A549 (cell line): Measurements from ENCODE around the gene IRF3. TPM values are rescaled to one million over a fixed set of nuclear protein-coding genes. Genes with fewer than 3 reads are reported as not detected.

Experiments
- ATAC-seq, 2 experiments: fragments of 200-7000 bp in 1 of 2; fragments of >200 bp in 1 of 2; cut with Nextera tagmentation in 1 of 2; cut with Tn5 transposase in 1 of 2; 3 replicates each; pipeline versions ENCODE4 v1.8.0 to v1.9.1; 2018 to 2020; ENCODE audit warnings: mild to moderate bottlenecking in 1 of 2, moderate library complexity in 1 of 2
- CTCF ChIA-PET: fragments of 300-600 bp; sonication (Branson Sonifier 250); formaldehyde crosslinking; extraction: SDS; loops from one replicate; lab custom pipeline; 2021; ENCODE audit warnings: antibody characterized with exemption, inconsistent platforms; lab: Yijun Ruan, JAX
- POLR2A ChIA-PET: fragments of 350-600 bp; formaldehyde crosslinking; extraction: SDS; loops from one replicate; lab custom pipeline; 2021; ENCODE audit warnings: antibody characterized with exemption, inconsistent platforms; lab: Yijun Ruan, JAX
- DNase-seq, 2 experiments: peaks; one replicate each; pipeline versions ENCODE4 v3.0.0 to v3.0.0-alpha.2; 2011 to 2016; ENCODE audit warnings: low read depth in 1 of 2, low spot score in 1 of 2
- FAIRE-seq: peaks from 2 replicates; lab custom pipeline; 2011; peaks lifted over from hg19 to GRCh38; lab: Jason Lieb, UNC
- H3K27ac ChIP-seq, 2 experiments: fragments of >200 bp; sonication (Bioruptor Twin); formaldehyde crosslinking; 3 replicates each; pipeline ENCODE4 v1.5.1; 2016 to 2017
- H3K4me1 ChIP-seq: fragments of >200 bp; sonication (Bioruptor Twin); formaldehyde crosslinking; 3 replicates; pipeline ENCODE4 v1.6.1; 2016
- H3K4me2 ChIP-seq: fragments of >200 bp; sonication (Bioruptor Twin); formaldehyde crosslinking; 3 replicates; pipeline ENCODE4 v1.6.1; 2016
- H3K4me3 ChIP-seq: fragments of >200 bp; sonication (Bioruptor Twin); formaldehyde crosslinking; 3 replicates; pipeline ENCODE4 v1.5.1; 2016
- H3K9me3 ChIP-seq: fragments of >200 bp; sonication (Bioruptor Twin); formaldehyde crosslinking; 3 replicates; pipeline ENCODE4 v1.6.1; 2016
- BHLHE40 ChIP-seq: IDR thresholded peaks from 2 replicates; pipeline ENCODE4 v1.6.1; 2012; ENCODE audit warnings: low read depth, low read length, inconsistent platforms
- CBX8 ChIP-seq: fragments of 200-600 bp; sonication (generic); IDR thresholded peaks from 2 replicates; pipeline ENCODE4 v1.6.1; 2016
- CHD4 ChIP-seq: fragments of 200-600 bp; sonication (generic); IDR thresholded peaks from 2 replicates; pipeline ENCODE4 v1.6.1; 2016; ENCODE audit warnings: antibody characterized with exemption, mild to moderate bottlenecking, borderline replicate concordance
- E2F6 ChIP-seq: IDR thresholded peaks from 2 replicates; pipeline ENCODE4 v1.6.1; 2012; ENCODE audit warnings: low read depth, borderline replicate concordance
- EHMT2 ChIP-seq: fragments of 200-600 bp; sonication (generic); IDR thresholded peaks from 2 replicates; pipeline ENCODE4 v1.6.1; 2016; ENCODE audit warnings: antibody characterized with exemption, low read depth, mild to moderate bottlenecking, moderate library complexity
- EP300 ChIP-seq, 2 experiments: fragments of >200 bp; sonication (Bioruptor Twin); formaldehyde crosslinking; IDR thresholded peaks; 2 replicates in 1 of 2; 3 replicates in 1 of 2; pipeline ENCODE4 v1.6.1; 2016 to 2017
- FOSB ChIP-seq: fragments of 250-450 bp; sonication (Bioruptor Pico); IDR thresholded peaks from 2 replicates; pipeline ENCODE4 v1.5.0; 2020; ENCODE audit warnings: mild to moderate bottlenecking, moderate library complexity
- FOSL2 ChIP-seq, 2 experiments: fragments of 450-650 bp in 1 of 2; fragments of >200 bp in 1 of 2; sonication (Bioruptor Twin) in 1 of 2; formaldehyde crosslinking; IDR thresholded peaks; 2 replicates each; pipeline versions ENCODE4 v1.5.0 to v1.6.1; 2016 to 2020; ENCODE audit warnings: mild to moderate bottlenecking in 1 of 2, moderate library complexity in 1 of 2
- FOXS1 ChIP-seq: fragments of 250-450 bp; sonication (Bioruptor Pico); IDR thresholded peaks from 2 replicates; pipeline ENCODE4 v1.5.0; 2020; ENCODE audit warnings: mild to moderate bottlenecking, moderate library complexity
- GATA3 ChIP-seq: IDR thresholded peaks from 2 replicates; pipeline ENCODE4 v1.6.1; 2012; ENCODE audit warnings: borderline replicate concordance
- HDAC2 ChIP-seq: fragments of 200-600 bp; sonication (generic); IDR thresholded peaks from 2 replicates; pipeline ENCODE4 v1.6.1; 2016
- HEYL ChIP-seq: fragments of 250-450 bp; sonication (Bioruptor Pico); IDR thresholded peaks from 2 replicates; pipeline ENCODE4 v1.8.0; 2021; ENCODE audit warnings: mild to moderate bottlenecking, moderate library complexity
- HOXB5 ChIP-seq: fragments of 250-450 bp; sonication (Bioruptor Pico); IDR thresholded peaks from 2 replicates; pipeline ENCODE4 v1.5.0; 2020; ENCODE audit warnings: mild to moderate bottlenecking, moderate library complexity
- JUN ChIP-seq, 2 experiments: fragments of >200 bp; sonication (Bioruptor Twin); formaldehyde crosslinking; IDR thresholded peaks; 2 replicates in 1 of 2; 3 replicates in 1 of 2; pipeline ENCODE4 v1.6.1; 2016 to 2017
- KDM5A ChIP-seq: fragments of 200-600 bp; sonication (generic); IDR thresholded peaks from 2 replicates; pipeline ENCODE4 v1.6.1; 2016; ENCODE audit warnings: antibody characterized with exemption, mild to moderate bottlenecking
- MAX ChIP-seq: IDR thresholded peaks from 2 replicates; pipeline ENCODE4 v1.6.1; 2012
- MYC ChIP-seq: IDR thresholded peaks from 2 replicates; pipeline ENCODE4 v1.6.1; 2012; ENCODE audit warnings: mild to moderate bottlenecking, inconsistent platforms, low read length, improper control_type of control experiment, borderline replicate concordance
- NFE2L2 ChIP-seq: fragments of 150-350 bp; conservative IDR thresholded peaks from 2 replicates; pipeline ENCODE4 v1.6.1; 2014; ENCODE audit warnings: low read length
- NR3C1 ChIP-seq: fragments of >200 bp; sonication (Bioruptor Twin); formaldehyde crosslinking; IDR thresholded peaks from 3 replicates; pipeline ENCODE4 v1.6.1; 2017
- PBX3 ChIP-seq: IDR thresholded peaks from 2 replicates; pipeline ENCODE4 v1.6.1; 2012
- PHF8 ChIP-seq: fragments of 200-600 bp; sonication (generic); IDR thresholded peaks from 2 replicates; pipeline ENCODE4 v1.6.1; 2016; ENCODE audit warnings: low read depth, mild to moderate bottlenecking, antibody characterized with exemption, moderate library complexity, borderline replicate concordance
- POLR2A ChIP-seq: IDR thresholded peaks from 2 replicates; pipeline ENCODE4 v1.6.1; 2012; ENCODE audit warnings: mild to moderate bottlenecking, low read length
- POLR2AphosphoS2 ChIP-seq: conservative IDR thresholded peaks from 2 replicates; pipeline ENCODE4 v1.6.1; 2012; ENCODE audit warnings: low read length, improper control_type of control experiment, inconsistent platforms
- RAD21 ChIP-seq, 2 experiments: fragments of >200 bp in 1 of 2; sonication (Bioruptor Twin) in 1 of 2; formaldehyde crosslinking in 1 of 2; IDR thresholded peaks in 1 of 2; conservative IDR thresholded peaks in 1 of 2; 2 replicates in 1 of 2; 3 replicates in 1 of 2; pipeline ENCODE4 v1.6.1; 2012 to 2018; ENCODE audit warnings: inconsistent platforms in 1 of 2
- RCOR1 ChIP-seq: fragments of 150-350 bp; IDR thresholded peaks from 2 replicates; pipeline ENCODE4 v1.6.1; 2014; ENCODE audit warnings: antibody characterized with exemption, low read length, low read depth
- RFX5 ChIP-seq: fragments of 450-650 bp; IDR thresholded peaks from 2 replicates; pipeline ENCODE4 v1.7.1; 2014; ENCODE audit warnings: antibody characterized with exemption, mild to moderate bottlenecking, moderate library complexity
- SMC3 ChIP-seq: fragments of >200 bp; sonication (Bioruptor Twin); formaldehyde crosslinking; IDR thresholded peaks from 3 replicates; pipeline ENCODE4 v1.6.1; 2018; ENCODE audit warnings: inconsistent platforms
- TFCP2L1 ChIP-seq: fragments of 250-450 bp; sonication (Bioruptor Pico); IDR thresholded peaks from 2 replicates; pipeline ENCODE4 v1.5.0; 2021; ENCODE audit warnings: mild to moderate bottlenecking
- TP53 ChIP-seq: fragments of 250-450 bp; sonication (Bioruptor Pico); IDR thresholded peaks from 2 replicates; pipeline ENCODE4 v1.5.0; 2021; ENCODE audit warnings: mild to moderate bottlenecking, moderate library complexity
- USF2 ChIP-seq: fragments of 450-650 bp; IDR thresholded peaks from 2 replicates; pipeline ENCODE4 v1.6.1; 2014; ENCODE audit warnings: antibody characterized with exemption
- ZSCAN20 ChIP-seq: fragments of 250-450 bp; sonication (Bioruptor Pico); IDR thresholded peaks from 2 replicates; pipeline ENCODE4 v1.8.0; 2022; ENCODE audit warnings: mild to moderate bottlenecking, moderate library complexity
- WGBS: methylation state at CpG from one replicate; pipeline ENCODE4 v1.1.6; 2017; ENCODE audit errors: missing lambda C conversion rate; 5-methylcytosine and 5-hydroxymethylcytosine counted together
- polyA plus RNA-seq, 4 experiments: library from polyadenylated mRNA; depleted of rRNA in 3 of 4; stranded (reverse); fragments of >200 nt; fragmentation: RNase III in 1 of 4; extraction: RNeasy Plus Mini Kit Qiagen cat#74134 plus additional on column Dnase treatment in 1 of 4; gene quantifications; 2 replicates in 3 of 4; 3 replicates in 1 of 4; pipeline ENCODE4 v1.2.3, GENCODE V29; 2011 to 2017

Gene IRF3
- polyA plus RNA-seq, 2 of the 4 experiments (the other 2 are of a cell fraction), result 54.0 to 103 TPM

- ATAC-seq, result peak; percentile 10 to 24; a peak in 5 of 6 replicates
- peak in 1 of 2 experiments; percentile 47 for DNase-seq
- no peaks in the 10 kb centered on the region for H3K9me3 ChIP-seq
- H3K27ac ChIP-seq, result peak overlapping the region; percentile 79 to 86
- POLR2A ChIA-PET, result interaction anchor here (1.2 to 2.6 kb wide), 4 partner anchors 10 to 101 kb away, joined by 4 to 41 read pairs (median 20); partner anchors contain the start of genes AP2A1, PRMT1, RRAS and SCAF1
- WGBS, result 1% methylated on average over 9 of the region's 9 CpGs
- peak overlapping the region; percentile 91 for H3K4me2 ChIP-seq
- CTCF ChIA-PET, result interaction anchor here (12.2 to 21.2 kb wide), 2 partner anchors 9 to 22 kb away, joined by 117 to 326 read pairs; partner anchors contain the start of genes PRMT1, RRAS and SCAF1
- H3K4me3 ChIP-seq, result peak overlapping the region; percentile 65
- FAIRE-seq, result no peak
- peaks cover 14% of the 10 kb centered on the region for H3K4me1 ChIP-seq
- TF ChIP-seq TP53 (0 out of 2 replicates have a peak, but pooled peaks have one; percentile 30), BHLHE40 (no peak), FOSB (CRISPR knock-in tag) (peak; percentile 34; the same call in 1 of the 2 replicates), NR3C1 (no peak), EP300 (IDR thresholded peaks at IDR 0.05) (no peak), POLR2AphosphoS2 (no peak), TFCP2L1 (no peak), PHF8 (no peak), FOXS1 (CRISPR knock-in tag) (no peak), FOSL2 (IDR thresholded peaks at IDR 0.05) (no peak), FOSL2 (CRISPR knock-in tag; IDR thresholded peaks at IDR 0.05) (no peak)
These were observed 425 bp upstream of the IRF3 start for GRCh38 chr19:49666120-49666444.

GRCh38 chr19:49665036-49665350, 664 bp downstream of the IRF3 start:
- Histone ChIP-seq H3K4me1 (peaks cover 14% of the 10 kb centered on the region), H3K27ac (peak overlapping the region; percentile 79 to 86), H3K9me3 (0 out of 3 replicates have a peak, but pooled peaks cover 2% of the 10 kb centered on the region), H3K4me3 (peak overlapping the region; percentile 65), H3K4me2 (peak overlapping the region; percentile 83)
- ATAC-seq (peak in 1 of 2 experiments; percentile 8; a peak in 3 of 6 replicates), DNase-seq (no peak), FAIRE-seq (no peak)
- TF ChIP-seq BHLHE40 (0 out of 2 replicates have a peak, but pooled peaks have one; percentile 6), NFE2L2 (no peak)
- ChIA-PET POLR2A (interaction anchor here (0.6 to 2.6 kb wide), 7 partner anchors 11 to 212 kb away, joined by 4 to 41 read pairs (median 5); partner anchors contain the start of genes ALDH16A1, AP2A1, PRMT1 and RRAS), CTCF (interaction anchor here (0.7 to 21.2 kb wide), 4 partner anchors 10 to 95 kb away, joined by 4 to 326 read pairs (median 62); partner anchors contain the start of genes PRMT1, RRAS and SCAF1)
- WGBS, result 3% methylated on average over 7 of the region's 7 CpGs

GRCh38 chr19:49664171-49665035, 1.3 kb downstream of the IRF3 start:
- peak; percentile 95 to 96 for DNase-seq
- ATAC-seq, result peak; percentile 67 to 80
- H3K4me3 ChIP-seq, result peak overlapping the region; percentile 65
- WGBS, result 3% methylated on average over 34 of the region's 53 CpGs
- CTCF ChIA-PET, result interaction anchor here (0.6 to 21.2 kb wide), 7 partner anchors 10 to 175 kb away, joined by 3 to 326 read pairs (median 4); partner anchors contain the start of genes PRMT1, RRAS and SCAF1
- FAIRE-seq, result no peak
- peak overlapping the region; percentile 83 for H3K4me2 ChIP-seq
- H3K4me1 ChIP-seq, result peaks cover 14% of the 10 kb centered on the region
- peak overlapping the region; percentile 79 to 86 for H3K27ac ChIP-seq
- 0 out of 3 replicates have a peak, but pooled peaks cover 3% of the 10 kb centered on the region for H3K9me3 ChIP-seq
- POLR2A ChIA-PET, result interaction anchor here (0.6 to 2.6 kb wide), 11 partner anchors 8 to 211 kb away, joined by 4 to 41 read pairs (median 6); partner anchors contain the start of genes ALDH16A1, PRMT1, RPS11 and RRAS
- TF ChIP-seq ZSCAN20 (CRISPR knock-in tag), result no peak
- TF ChIP-seq GATA3, result 0 out of 2 replicates have a peak, but pooled peaks have one; percentile 6
- no peak for TF ChIP-seq EP300 (IDR thresholded peaks at IDR 0.05)
- TF ChIP-seq HOXB5, result no peak
- no peak for TF ChIP-seq NR3C1
- 0 out of 2 replicates have a peak, but pooled peaks have one; percentile 11 for TF ChIP-seq USF2
- TF ChIP-seq CBX8, result no peak
- TF ChIP-seq MAX, result peak; percentile 78
- no peak for TF ChIP-seq HEYL (CRISPR knock-in tag)
- peak; percentile 67 for TF ChIP-seq PBX3
- TF ChIP-seq RCOR1, result no peak
- TF ChIP-seq E2F6, result no peak
- no peak for TF ChIP-seq EHMT2
- TF ChIP-seq FOSB (CRISPR knock-in tag), result no peak
- TF ChIP-seq CHD4, result no peak
- peak; percentile 76 to 77; a peak in 3 of 5 replicates for TF ChIP-seq JUN (IDR thresholded peaks at IDR 0.05)
- TF ChIP-seq KDM5A, result no peak
- TF ChIP-seq RFX5, result no peak
- TF ChIP-seq SMC3, result no peak
- no peak; a peak in 1 of 5 replicates for TF ChIP-seq RAD21 (conservative IDR thresholded peaks at IDR 0.05 in 1 of 2, IDR thresholded peaks at IDR 0.05 in 1 of 2)
- TF ChIP-seq MYC, result peak; percentile 45; the same call in 1 of the 2 replicates
- TF ChIP-seq HDAC2, result no peak
- peak; percentile 78 for TF ChIP-seq POLR2A
- TF ChIP-seq TFCP2L1, result peak; percentile 42; the same call in 1 of the 2 replicates
